GM12873 (cell line): ENCODE results near the gene IFT80.

Experiments
- CTCF ChIP-seq: IDR thresholded peaks from 2 replicates; pipeline ENCODE4 v1.5.1; 2012; ENCODE audit warnings: low read depth, mild to moderate bottlenecking, moderate library complexity, low read length, control low read depth; ENCODE audit not compliant: insufficient read depth; ENCODE audit errors: missing control alignments

The IFT80 gene

DNA sequence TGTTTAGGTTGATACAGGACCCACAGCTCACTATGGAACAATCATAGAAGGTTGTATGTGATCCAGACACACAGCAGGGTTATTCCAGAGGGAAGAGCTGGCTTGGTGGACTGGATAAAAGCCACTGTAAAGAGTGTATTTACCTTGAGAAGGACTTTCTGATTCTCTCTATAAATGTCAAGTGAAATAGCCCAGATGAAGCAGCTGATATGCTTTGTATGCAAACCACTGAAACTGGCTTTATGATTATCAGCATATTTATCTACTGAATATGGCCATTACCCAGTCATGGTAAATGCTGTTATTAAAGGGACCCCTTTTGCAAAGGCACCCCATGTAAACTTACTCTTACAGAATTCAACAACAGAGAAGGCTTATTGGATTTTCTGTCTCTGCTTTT lies 145.7 kb downstream of the IFT80 start:
- TF ChIP-seq CTCF: no peak

GRCh38 chr3:160247766-160248165 lies 151.3 kb downstream of the IFT80 start:
- TF ChIP-seq CTCF: no peak

DNA sequence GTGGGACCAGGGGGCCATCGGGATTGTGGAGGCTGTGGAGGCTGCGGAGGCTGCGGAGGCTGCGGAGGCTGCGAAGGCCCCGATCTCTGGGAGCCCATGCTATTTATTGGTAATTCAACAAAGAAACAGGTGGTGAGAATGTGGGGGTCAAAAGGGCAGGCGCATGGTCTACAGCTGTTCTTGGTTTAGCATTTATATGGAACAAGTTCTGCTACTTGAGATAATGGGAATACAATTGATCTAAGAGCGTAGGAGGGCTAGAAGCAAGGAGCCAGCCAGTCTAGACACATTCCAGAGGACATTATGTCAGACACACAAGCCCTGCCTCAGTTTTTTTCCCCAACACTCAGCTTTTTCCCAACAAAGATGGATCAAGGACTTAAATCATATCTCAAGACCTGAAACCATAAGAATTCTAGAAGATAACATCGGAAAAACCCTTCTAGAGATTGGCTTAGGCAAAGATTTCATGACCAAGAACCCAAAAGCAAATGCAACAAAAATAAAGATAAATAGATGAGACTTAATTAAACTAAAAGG lies 153.7 kb downstream of the IFT80 start:
- TF ChIP-seq CTCF: no peak

DNA sequence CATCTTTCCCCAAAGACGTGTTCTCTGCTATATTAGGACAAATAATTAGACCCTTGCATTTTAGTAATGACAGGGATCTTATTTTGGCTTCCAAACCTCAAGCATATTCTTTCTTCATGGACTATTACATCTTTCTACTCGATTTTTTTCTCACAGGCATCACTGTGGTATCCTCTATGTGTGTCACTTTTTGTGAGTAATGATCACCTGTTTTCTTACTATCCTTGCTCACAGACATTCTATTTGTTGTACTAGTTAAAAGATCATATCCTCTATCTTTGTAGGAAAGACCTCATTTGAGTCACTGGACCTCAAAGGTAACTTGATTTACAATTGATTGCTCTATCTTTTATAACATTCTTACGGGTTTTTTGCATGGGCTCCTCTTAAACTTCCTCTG lies 167.0 kb downstream of the IFT80 start:
- no peak for TF ChIP-seq CTCF

GRCh38 chr3:160227419-160227818 lies 171.6 kb downstream of the IFT80 start:
- no peak for TF ChIP-seq CTCF

DNA sequence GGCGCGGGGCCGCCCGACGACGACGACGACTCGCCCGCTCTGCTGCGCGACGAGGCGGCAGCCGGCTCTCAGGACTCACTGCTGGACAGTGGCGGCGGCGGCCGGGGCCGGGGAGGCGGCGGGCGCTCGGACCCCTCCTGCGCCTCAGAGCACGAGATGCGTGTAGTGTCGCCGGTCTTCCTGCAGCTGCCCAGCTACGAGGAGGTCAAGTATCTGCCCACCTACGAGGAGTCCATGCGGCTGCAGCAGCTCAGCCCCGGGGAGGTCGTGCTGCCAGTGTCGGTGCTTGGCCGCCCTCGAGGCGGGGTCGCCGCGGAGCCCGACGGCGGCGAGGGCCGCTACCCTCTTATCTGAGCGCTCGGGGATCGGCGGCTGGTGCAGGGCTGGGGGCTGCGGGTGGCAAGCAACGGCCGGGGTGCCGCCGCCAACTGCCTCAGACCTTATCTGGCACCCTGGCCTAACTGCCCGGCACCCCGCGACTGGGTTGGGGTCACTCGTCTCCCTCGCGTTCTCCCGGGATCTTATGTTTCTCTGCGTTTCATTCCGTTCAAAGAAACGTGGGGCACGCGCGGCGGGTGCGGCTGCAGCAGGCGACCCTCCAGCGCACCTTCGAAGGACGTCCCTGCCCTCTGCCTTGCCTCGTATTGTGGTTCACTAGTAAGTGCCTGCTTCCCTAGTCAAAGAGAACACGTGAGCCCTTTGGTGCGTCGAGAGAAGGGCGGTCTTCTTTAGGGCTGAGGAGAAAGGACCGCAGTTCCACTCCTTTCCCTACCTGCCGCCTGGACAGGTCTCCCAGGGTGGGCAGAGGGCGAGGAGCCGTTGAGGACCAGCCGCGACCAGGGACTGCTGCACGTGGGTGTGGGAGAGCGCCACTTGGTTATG lies 172.8 kb downstream of the IFT80 start:
- TF ChIP-seq CTCF: no peak

DNA sequence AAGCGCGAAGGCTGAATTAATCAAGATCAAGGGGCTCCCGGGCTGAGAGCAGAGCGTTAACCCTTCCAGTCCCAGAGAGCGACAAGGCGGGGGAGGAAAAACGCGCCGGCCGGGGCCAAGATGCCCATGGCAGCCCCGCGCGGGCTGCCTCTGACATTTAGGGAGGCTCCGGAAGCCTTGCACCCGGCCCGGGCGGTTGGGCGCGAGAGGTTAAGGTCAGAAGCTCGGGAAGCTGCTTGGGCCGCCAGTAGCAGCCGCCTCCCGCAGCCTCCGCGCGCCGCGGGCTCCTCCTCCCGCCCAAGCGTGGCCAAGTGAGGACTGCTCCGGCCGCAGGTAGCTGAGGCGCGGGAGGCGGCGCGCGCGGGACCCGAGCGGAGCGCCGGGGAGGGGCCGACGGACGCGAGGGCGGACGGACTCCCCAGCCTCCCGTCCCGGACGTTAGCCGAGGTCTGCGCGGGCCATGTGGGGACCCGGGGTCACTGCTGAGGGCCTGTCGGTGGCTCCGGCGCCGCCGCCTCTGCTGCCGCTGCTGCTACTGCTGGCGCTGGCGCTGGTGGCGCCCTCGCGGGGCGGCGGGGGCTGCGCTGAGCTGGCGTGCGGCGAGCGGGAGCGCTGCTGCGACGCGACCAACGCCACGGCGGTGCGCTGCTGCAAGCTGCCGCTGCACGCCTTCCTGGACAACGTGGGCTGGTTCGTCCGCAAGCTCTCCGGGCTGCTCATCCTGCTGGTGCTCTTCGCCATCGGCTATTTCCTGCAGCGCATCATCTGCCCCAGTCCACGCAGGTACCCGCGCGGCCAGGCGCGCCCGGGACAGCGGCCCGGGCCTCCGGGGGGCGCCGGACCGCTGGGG lies 173.6 kb downstream of the IFT80 start, which contains the start of gene C3orf80:
C3orf80 (plus strand) TSS at position 247 of the 850 bp plus-strand sequence; CDS start at position 461, 214 bp downstream.
- peak; percentile 37 for TF ChIP-seq CTCF
